ENCODE results near the gene HOXC10.

HOXC10 gene

GRCh38 chr12:54017027-54017788 lies 32.3 kb downstream of the HOXC10 start:
- FAIRE-seq = no peak

DNA sequence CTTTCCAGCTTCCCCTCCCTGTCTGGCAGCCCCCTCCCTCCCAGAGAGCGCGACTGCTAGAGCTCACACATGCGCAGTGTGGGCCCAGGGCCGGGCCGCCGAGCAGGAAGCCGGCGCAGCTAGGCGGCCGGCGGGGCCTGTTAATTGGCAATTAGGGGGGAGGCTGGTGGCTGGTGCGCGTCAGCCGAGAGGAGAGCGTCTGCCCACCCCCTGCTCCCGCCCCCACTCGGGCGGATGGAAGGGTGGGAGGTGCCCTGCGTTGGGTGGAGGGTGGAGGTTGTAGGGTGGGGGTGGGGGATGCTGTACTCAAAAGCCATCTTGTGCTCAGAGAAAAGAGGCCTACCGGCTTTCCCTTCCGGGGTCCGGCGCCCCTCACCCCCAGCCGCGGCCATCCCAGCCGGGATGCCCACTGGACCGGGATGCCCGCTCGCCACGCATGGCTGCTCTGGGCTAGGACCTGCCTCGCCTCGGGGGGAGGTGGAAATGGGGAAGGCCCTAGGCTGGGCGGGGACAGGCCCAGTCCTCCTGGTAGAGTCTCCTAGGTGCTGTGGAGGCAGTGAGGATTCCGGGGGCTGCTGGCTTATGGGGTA lies 33.0 kb downstream of the HOXC10 start:
- no peak for FAIRE-seq

DNA sequence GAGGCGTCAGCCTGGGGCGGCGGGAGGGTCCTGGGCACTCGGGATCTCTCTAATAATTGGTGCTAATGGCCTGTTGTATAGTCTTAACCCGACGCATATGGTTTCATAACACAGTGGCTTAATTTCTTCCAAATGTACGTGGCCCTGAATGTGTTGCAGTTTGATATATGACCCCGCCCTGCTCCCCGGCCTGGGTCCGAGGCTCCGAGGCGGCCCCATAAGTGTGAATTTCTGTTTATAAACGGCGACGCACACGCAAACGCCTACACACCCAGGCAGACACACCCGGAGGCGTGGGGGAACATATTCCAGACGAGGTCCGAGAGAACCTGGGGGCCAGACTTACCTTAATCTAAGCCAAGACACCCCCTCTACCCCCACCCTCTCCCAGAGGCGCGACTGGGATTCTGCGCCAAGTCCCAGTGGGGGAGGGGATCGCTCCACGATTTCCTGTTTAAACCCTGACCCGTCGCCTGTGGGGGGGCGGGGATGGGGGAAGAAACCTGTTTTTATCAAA lies 33.6 kb downstream of the HOXC10 start:
- no peak for FAIRE-seq

- no peak for FAIRE-seq
Measured at GRCh38 chr12:54019091-54019811, 34.3 kb downstream of the HOXC10 start.

- no peak for FAIRE-seq
Measured at GRCh38 chr12:54019924-54020590, 35.1 kb downstream of the HOXC10 start.

- FAIRE-seq = no peak
Measured at GRCh38 chr12:54020591-54021405, 35.9 kb downstream of the HOXC10 start.

- FAIRE-seq = no peak
Measured at GRCh38 chr12:54021432-54022013, 36.6 kb downstream of the HOXC10 start.

DNA sequence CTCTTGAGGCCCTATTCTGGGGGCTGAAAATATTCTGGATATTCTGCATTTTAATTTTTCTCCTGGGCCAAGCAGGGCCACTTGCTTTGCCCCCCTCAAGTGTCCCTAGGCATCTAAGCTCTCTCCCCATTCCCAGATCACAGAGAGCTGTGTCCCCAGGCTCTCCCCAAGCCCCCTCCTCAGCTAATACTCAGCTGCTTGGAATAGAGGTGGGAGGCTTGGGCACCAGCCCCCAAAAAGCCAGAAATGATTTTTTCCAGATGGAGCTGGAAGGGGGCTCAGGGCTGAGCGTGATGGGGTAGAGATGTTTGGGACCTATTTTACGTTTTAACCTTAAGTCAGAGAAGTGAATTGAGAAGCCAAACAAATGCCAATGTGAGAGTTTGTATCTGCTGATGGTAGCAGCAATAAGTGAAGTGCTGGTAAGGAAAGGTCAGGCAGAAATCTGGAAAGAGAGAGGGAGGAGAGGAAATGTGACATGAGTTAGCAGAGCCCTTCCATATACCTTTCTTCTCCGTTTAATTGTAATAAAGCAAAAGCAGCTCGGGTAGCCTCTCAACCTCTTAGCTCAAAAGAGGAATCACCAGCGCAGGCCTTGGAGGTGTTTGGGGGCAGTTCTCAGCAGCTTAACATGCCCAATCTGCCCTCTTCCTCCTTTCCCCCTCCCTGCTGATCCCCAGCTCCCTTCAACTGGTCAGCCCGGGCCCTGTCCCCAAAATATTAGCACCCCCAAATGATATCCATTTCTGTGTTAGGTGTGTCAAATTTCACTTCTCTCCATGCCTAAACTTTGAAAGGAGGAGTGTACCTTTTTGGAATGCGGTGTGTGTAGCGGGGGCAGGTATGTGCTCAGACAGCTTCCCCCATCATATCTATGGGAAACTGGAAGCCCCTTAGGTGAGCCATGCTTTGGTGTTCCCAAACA lies 38.3 kb downstream of the HOXC10 start:
- FAIRE-seq = no peak

DNA sequence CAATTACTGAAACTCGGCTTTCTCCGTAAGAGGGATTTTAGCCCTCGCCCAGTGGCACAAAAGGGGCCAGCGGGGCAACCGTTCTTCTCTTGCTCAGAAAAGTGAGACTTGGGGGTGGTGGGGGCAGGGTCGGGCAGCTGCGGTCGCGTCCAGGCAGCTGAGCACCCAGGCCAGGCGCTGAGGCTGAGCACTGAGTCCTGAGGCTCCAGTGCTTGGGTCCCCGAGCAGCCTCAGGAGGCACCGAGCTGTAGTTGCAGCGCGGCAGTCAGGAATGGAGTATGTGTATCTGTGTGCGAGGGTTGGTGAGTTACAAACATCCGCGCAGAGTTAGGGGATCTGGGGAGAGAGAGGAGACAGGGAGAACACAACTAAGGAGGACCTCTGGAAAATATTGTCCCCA lies 39.2 kb downstream of the HOXC10 start:
- no peak for FAIRE-seq

- FAIRE-seq = no peak
Measured at GRCh38 chr12:54024581-54025305, 39.8 kb downstream of the HOXC10 start.

- FAIRE-seq = no peak
Measured at GRCh38 chr12:54025499-54026405, 40.8 kb downstream of the HOXC10 start.

DNA sequence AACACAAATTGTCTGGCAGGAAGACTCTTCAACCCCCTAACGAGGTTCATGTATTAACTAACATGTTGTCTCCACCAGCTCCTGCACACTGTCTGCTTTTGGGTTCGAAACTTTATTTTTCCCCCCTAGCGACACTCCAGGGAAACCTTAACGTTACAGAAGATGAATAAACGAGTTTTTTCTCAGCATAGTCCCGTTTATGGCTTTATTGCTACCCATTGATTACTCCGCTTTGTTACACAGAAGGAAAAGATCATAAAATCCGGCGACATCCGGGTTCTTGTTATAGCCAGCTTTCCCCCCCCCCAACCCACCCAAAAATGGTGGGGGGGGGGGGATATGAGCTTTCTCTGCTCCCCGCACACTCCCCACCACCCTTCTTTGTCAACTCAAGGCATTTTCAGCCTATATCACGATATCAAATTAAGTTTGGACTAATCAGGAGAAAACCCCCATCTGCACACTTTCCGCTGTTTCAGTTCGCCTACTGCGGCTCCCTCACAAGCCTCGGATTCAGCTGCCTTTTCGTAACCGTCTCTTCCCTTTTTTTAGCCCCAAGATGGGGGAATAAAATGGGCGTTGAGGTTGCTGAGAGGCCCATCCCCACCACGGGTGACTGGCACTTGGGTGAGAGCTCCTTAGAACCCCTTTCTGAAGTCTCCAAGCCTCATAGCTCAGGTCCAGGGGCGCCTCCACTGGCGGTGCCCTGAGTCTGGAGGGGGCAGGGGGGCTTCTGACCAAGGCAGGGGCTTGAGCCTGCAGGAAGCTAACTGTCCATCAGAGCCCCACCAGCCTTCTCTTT lies 41.9 kb downstream of the HOXC10 start:
- no peak for FAIRE-seq

GRCh38 chr12:54027442-54027786 lies 42.5 kb downstream of the HOXC10 start:
- no peak for FAIRE-seq

GRCh38 chr12:54028314-54029201 lies 43.6 kb downstream of the HOXC10 start, which contains the start of gene HOXC6:
Gene HOXC6, plus strand, starts transcription at chr12:54028440. Its CDS starts 82 bp downstream, at chr12:54028522.
- no peak for FAIRE-seq

- FAIRE-seq = no peak
Measured at GRCh38 chr12:54029529-54030441, 44.8 kb downstream of the HOXC10 start.

- no peak for FAIRE-seq
Measured at GRCh38 chr12:54030442-54030801, 45.5 kb downstream of the HOXC10 start.

Data from colon (tissue), 2 donors.